ENCODE results near the gene COLEC11.

GRCh38 chr2:3641841-3642421 is 47.0 kb downstream of the COLEC11 start:
- TF ChIP-seq CTCF (conservative IDR thresholded peaks at IDR 0.05), result no peak
- TF ChIP-seq ZFX (IDR thresholded peaks at IDR 0.05), result no peak

All from C4-2B (cell line).